ENCODE results near the gene PITPNC1.

Gene PITPNC1

GRCh38 chr17:67729903-67730302 is 352.8 kb downstream of the PITPNC1 start:
- DNase-seq (ENCODE audit: low spot score), result no peak

DNA sequence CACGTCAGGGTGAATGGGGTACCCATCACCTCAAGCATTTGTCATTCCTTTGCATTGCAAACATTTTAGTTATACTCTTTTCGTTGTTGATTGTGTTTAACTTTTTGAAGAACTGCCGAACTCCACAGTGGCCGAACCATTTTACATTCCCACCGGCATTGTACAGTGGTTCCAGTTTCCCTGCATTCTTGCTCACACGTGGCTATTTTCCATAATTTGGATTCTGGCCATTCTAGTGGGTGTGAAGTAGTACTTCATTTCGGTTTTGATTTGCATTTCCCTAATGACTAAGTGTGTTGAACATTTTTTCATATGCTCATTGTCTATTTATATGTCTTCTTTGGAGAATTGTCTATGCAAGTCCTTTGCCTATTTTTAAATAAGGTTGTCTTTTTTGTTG is 353.6 kb downstream of the PITPNC1 start:
- no peak for DNase-seq (ENCODE audit: low spot score)

GRCh38 chr17:67733449-67733848 is 356.4 kb downstream of the PITPNC1 start:
- no peak for DNase-seq (ENCODE audit: low spot score)

DNA sequence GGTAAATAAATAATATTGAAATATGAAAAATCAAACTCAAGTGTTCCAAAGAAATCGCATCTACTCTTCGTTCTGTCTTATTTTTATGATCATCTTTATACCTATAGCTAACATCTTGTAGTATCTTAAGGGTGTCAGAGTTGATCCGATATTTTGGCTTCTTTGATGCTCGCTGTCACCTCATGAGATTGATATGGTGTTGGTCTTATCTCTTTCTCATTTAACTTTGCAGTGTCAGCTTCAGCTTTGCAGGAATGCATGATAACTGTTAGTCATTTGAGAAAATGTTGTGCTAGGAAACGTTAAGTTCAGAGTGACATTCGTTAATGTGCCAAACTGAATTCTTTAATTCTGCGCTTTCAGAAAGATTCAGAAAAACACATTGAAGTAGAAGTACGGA is 360.1 kb downstream of the PITPNC1 start:
- no peak for DNase-seq (ENCODE audit: low spot score)

DNA sequence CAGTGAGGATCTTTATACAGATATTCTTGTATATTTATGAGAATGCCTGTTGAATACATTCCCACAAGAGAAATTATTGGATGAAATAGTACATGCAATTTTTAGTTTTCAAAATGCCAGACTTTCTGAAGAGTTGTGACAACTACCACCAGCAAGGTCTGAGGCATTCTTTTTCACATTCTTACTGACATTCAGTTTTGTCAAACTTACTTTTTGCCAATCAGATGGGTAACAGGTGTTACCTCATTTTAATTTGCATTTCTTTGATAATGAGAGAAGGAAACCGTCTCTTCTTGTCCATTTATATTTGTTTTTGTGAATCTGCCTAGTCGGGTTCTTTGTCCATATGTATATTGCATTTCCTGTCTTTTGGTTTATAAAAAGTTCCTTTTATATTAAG is 364.9 kb downstream of the PITPNC1 start:
- no peak for DNase-seq (ENCODE audit: low spot score)

All from putamen (tissue), 1 donor.